Activated naive CD8-positive, alpha-beta T cell treated with anti-CD3 and anti-CD28 coated beads, Interleukin-2, amount 10 ng/mL, durations not matched to agents 7 days and 5 days (primary cell): ENCODE results near the gene TP53TG3B. TPM values are rescaled to one million over a fixed set of nuclear protein-coding genes. Genes with fewer than 3 reads are reported as not detected.
"Not testable (repeated sequence)": the region's sequence is repeated elsewhere in the genome, so short reads cannot be mapped to it uniquely, and the experiment has no call there.

Source experiments
- ATAC-seq: fragments of 150-1000 bp; cut with Tn5 transposase; one replicate; pipeline ENCODE4 v1.10.0; 2021; ENCODE audit warnings: low read depth, moderate library complexity
- POLR2A ChIA-PET: fragments of 350-600 bp; sonication (Branson Sonifier 250); formaldehyde crosslinking; loops from one replicate; lab custom pipeline; 2021; ENCODE audit warnings: antibody characterized with exemption; lab: Charles Lee
- DNase-seq: peaks from one replicate; pipeline ENCODE4 v3.0.0; 2021
- H3K27ac Mint-ChIP-seq: one replicate; pipeline ENCODE4 v1.8.0; 2022; ENCODE audit warnings: mild to moderate bottlenecking, mixed read lengths
- H3K27me3 Mint-ChIP-seq: one replicate; pipeline ENCODE4 v1.8.0; 2022; ENCODE audit warnings: mild to moderate bottlenecking, moderate library complexity, mixed read lengths
- H3K36me3 Mint-ChIP-seq: one replicate; pipeline ENCODE4 v1.8.0; 2021; ENCODE audit warnings: mild to moderate bottlenecking, mixed read lengths
- H3K4me1 Mint-ChIP-seq: one replicate; pipeline ENCODE4 v1.8.0; 2021; ENCODE audit warnings: mixed read lengths
- H3K4me3 Mint-ChIP-seq: one replicate; pipeline ENCODE4 v1.8.0; 2022; ENCODE audit warnings: mild to moderate bottlenecking, moderate library complexity, mixed read lengths
- H3K9me3 Mint-ChIP-seq: one replicate; pipeline ENCODE4 v1.8.0; 2021; ENCODE audit warnings: mixed read lengths
- total RNA-seq, 2 experiments: library from RNA; stranded (reverse); gene quantifications; one replicate each; pipeline ENCODE4 v1.2.3, GENCODE V29; 2021

Gene TP53TG3B
- total RNA-seq, result not detected

- H3K27ac Mint-ChIP-seq, POLR2A ChIA-PET, H3K9me3 Mint-ChIP-seq, H3K4me3 Mint-ChIP-seq, H3K27me3 Mint-ChIP-seq, DNase-seq, H3K36me3 Mint-ChIP-seq, ATAC-seq, H3K4me1 Mint-ChIP-seq: not testable (repeated sequence)
These were observed at the start of gene TP53TG3B for GRCh38 chr16:33360541-33360940. Gene TP53TG3B, plus strand, starts transcription at chr16:33360841. Its CDS starts 68 bp downstream, at chr16:33360909.

- H3K27me3 Mint-ChIP-seq, H3K27ac Mint-ChIP-seq, H3K9me3 Mint-ChIP-seq, ATAC-seq, H3K4me3 Mint-ChIP-seq, H3K4me1 Mint-ChIP-seq, H3K36me3 Mint-ChIP-seq, POLR2A ChIA-PET: not testable (repeated sequence)
- DNase-seq, result peak; percentile 39
These were observed 24.2 kb upstream of the TP53TG3B start for GRCh38 chr16:33336226-33337012.

- H3K36me3 Mint-ChIP-seq, POLR2A ChIA-PET, H3K27me3 Mint-ChIP-seq, H3K27ac Mint-ChIP-seq, H3K9me3 Mint-ChIP-seq, H3K4me3 Mint-ChIP-seq, ATAC-seq, H3K4me1 Mint-ChIP-seq: not testable (repeated sequence)
- DNase-seq, result peak; percentile 41
These were observed 22.8 kb upstream of the TP53TG3B start for GRCh38 chr16:33337627-33338542.

GRCh38 chr16:33338543-33338951 is 22.1 kb upstream of the TP53TG3B start:
- H3K27ac Mint-ChIP-seq, ATAC-seq, POLR2A ChIA-PET, H3K4me3 Mint-ChIP-seq, H3K4me1 Mint-ChIP-seq, H3K9me3 Mint-ChIP-seq, H3K36me3 Mint-ChIP-seq, H3K27me3 Mint-ChIP-seq: not testable (repeated sequence)
- peak; percentile 30 for DNase-seq

- H3K4me1 Mint-ChIP-seq, H3K27me3 Mint-ChIP-seq: not testable (repeated sequence)
These were observed 21.3 kb upstream of the TP53TG3B start for GRCh38 chr16:33339093-33340061.

More at GRCh38 chr16:33339093-33340061, 21.3 kb upstream of the TP53TG3B start:
- H3K36me3 Mint-ChIP-seq, H3K27ac Mint-ChIP-seq, H3K9me3 Mint-ChIP-seq, H3K4me3 Mint-ChIP-seq, ATAC-seq, POLR2A ChIA-PET: not testable (repeated sequence)
- peak; percentile 39 for DNase-seq

Other genes with a start within 250 kb of the TP53TG3B start
- gene TP53TG3C, start 166.6 kb upstream of the TP53TG3B start, total RNA-seq, result not detected
- gene TP53TG3E, start 56.5 kb upstream of the TP53TG3B start, total RNA-seq, result not detected
- not detected for gene TP53TG3F, start 98.8 kb downstream of the TP53TG3B start, total RNA-seq